Activated naive CD8-positive, alpha-beta T cell (primary cell): ENCODE measurements around the gene SLC25A36.
A peak's percentile ranks its signal among the peaks of the same experiment; 100 is the strongest.
"Not testable (repeated sequence)": the region's sequence is repeated elsewhere in the genome, so short reads cannot be mapped to it uniquely, and the experiment has no call there.

Source experiments
- H3K27ac Mint-ChIP-seq: one replicate; pipeline ENCODE4 v1.8.0; 2021; ENCODE audit warnings: mixed read lengths
- H3K27me3 Mint-ChIP-seq: one replicate; pipeline ENCODE4 v1.8.0; 2021; ENCODE audit warnings: mixed read lengths
- H3K36me3 Mint-ChIP-seq: one replicate; pipeline ENCODE4 v1.8.0; 2021; ENCODE audit warnings: mixed read lengths
- H3K4me1 Mint-ChIP-seq: one replicate; pipeline ENCODE4 v1.8.0; 2021; ENCODE audit warnings: low read depth, mixed read lengths
- H3K4me3 Mint-ChIP-seq: one replicate; pipeline ENCODE4 v1.8.0; 2021; ENCODE audit warnings: mild to moderate bottlenecking, mixed read lengths
- H3K9me3 Mint-ChIP-seq: one replicate; pipeline ENCODE4 v1.8.0; 2021; ENCODE audit warnings: low read depth, mixed read lengths

SLC25A36 gene

DNA sequence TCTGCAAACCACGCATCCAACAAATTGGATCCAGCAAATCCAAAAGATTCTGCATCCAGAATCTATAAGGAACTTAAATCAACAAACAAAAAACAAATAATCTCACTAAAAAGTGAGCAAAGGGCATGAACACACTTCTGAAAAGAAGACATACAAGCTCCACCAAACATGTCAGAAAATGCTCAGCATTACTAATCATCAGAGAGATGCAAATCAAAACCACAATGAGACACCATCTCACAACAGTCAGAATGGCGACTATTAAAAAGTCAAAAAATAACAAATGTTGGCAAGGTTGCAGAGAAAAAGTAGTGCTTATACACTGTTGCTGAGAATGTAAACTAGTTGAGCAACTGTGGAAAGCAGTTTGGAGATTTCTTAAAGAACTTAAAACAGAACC, 21.6 kb upstream of the SLC25A36 start:
- Mint-ChIP-seq H3K27me3 (peaks cover 6% of the 10 kb centered on the region), H3K4me3 (no peak overlapping the region), H3K4me1 (no peaks in the 10 kb centered on the region), H3K36me3 (peaks cover 2% of the 10 kb centered on the region), H3K9me3 (peaks cover 4% of the 10 kb centered on the region), H3K27ac (no peak overlapping the region)

DNA sequence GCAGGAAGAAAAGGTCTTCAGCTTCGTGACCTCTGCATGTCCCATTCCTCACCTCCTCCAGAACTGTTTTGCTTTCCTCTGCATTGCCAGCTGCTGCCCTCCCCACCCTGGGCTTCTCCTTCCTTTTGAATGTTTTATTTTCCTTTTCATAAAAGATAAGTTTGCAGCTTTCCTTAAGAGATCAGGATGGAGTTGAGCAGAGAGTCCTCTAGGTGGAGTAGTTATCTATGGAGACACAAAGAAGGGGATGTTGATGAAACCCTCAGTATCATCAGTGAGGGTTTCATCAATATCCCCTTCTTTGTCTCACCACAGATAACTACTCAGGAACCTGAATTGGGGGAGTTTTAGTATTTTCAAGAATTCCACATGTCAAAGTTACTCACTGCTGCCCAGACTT, 19.0 kb upstream of the SLC25A36 start:
- H3K36me3 Mint-ChIP-seq, result no peaks in the 10 kb centered on the region
- H3K4me1 Mint-ChIP-seq, result no peaks in the 10 kb centered on the region
- H3K27ac Mint-ChIP-seq, result no peak overlapping the region
- no peaks in the 10 kb centered on the region for H3K9me3 Mint-ChIP-seq
- H3K4me3 Mint-ChIP-seq, result no peak overlapping the region
- peaks cover 3% of the 10 kb centered on the region for H3K27me3 Mint-ChIP-seq

DNA sequence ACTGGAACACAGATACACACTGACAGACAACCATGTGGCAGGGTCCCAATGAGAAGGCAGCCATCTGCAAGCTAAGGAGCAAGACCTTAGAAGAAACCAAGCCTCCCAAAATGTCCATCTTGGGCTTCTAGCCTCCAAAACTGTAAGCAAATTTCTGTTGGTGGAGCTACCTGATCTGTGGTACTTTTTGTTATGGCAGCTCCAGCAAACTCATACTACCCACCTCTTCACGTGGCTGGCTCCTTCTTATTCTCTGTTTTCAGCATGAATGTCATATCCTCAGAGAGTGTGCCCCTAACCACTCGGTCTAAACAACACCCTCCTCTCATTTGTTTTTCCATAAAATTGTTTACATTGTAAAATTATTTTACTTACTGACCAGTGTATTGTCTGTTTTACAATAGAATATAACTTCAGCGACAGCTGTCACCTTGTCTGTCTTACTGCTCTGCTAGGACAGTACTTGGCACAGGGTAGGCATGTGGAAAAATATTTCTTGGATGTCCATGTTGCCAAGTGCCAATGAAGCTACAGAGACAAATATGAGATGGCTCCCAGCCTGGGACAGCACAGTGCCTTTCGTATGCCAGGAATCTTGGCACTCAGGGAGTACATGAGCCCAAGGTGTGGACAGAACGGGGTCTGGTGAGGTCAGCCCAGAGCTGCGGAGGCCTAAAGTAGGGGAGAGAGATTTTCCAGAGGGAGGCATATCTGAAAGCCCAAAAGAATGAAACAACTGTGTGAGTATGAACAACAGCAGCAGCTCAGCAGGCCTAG, 17.4 kb upstream of the SLC25A36 start:
- H3K4me1 Mint-ChIP-seq, result no peaks in the 10 kb centered on the region
- no peak overlapping the region for H3K4me3 Mint-ChIP-seq
- H3K27me3 Mint-ChIP-seq, result peaks cover 8% of the 10 kb centered on the region
- no peaks in the 10 kb centered on the region for H3K36me3 Mint-ChIP-seq
- no peak overlapping the region for H3K27ac Mint-ChIP-seq
- no peaks in the 10 kb centered on the region for H3K9me3 Mint-ChIP-seq

DNA sequence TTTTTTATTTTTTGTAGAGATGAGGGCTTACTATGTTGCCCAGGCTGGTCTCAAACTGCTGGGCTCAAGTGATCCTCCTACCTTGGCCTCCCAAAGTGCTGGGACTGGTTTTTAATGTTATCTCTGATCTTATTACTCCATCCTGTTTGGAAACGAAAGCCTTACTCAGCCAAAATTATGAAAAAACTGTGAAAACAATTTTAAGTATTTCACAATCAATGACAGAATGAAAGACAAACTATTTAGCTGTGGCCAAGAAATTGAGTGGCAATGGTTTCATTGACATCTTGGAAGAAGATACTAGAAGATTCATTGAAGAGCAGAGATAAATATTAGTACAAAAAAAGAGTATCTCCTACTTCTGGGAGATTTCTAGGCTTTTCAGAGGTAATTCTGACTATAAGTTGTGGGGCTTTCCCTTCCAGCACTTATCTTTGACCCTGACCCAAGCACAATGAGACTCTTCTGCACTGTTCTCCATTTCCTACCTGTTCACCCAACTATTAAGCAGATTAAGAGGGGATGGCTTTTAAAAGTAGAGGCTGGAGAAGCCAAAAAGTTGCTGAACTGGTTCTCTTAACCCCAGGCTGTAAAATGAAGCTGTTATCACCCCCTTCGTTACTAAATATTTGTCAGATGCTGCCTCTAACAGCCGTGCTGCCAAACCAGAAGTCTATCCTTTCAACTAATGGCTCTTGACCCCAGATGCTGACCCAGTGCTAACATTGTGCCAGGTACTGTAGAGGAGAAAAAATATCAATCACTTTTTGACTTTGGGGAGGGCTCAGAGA, 14.2 kb upstream of the SLC25A36 start:
- H3K27me3 Mint-ChIP-seq, result peaks cover 21% of the 10 kb centered on the region
- no peaks in the 10 kb centered on the region for H3K9me3 Mint-ChIP-seq
- H3K4me1 Mint-ChIP-seq, result no peaks in the 10 kb centered on the region
- H3K36me3 Mint-ChIP-seq, result no peaks in the 10 kb centered on the region
- no peak overlapping the region for H3K4me3 Mint-ChIP-seq
- no peak overlapping the region for H3K27ac Mint-ChIP-seq

DNA sequence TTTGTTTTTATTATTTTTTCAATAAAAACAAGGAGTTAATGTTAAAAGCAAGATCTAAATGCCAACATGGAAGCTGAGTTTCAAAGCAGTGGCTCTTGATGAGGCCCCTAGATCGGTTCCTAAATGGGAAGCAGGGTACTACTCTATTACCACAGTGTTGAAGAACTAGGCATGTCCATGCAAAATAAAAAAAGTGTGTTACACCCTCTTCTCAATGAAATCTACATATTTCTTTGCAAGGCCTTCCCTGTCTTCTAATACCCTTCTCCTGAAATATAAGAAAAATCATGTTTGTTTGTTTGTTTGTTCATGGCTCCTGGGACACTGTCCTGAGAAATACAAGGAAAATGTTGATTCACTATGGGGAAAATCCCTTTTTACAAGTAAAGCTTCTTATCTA, 12.2 kb upstream of the SLC25A36 start:
- Mint-ChIP-seq H3K9me3 (no peaks in the 10 kb centered on the region), H3K4me3 (no peak overlapping the region), H3K27me3 (peaks cover 21% of the 10 kb centered on the region), H3K36me3 (no peaks in the 10 kb centered on the region), H3K27ac (no peak overlapping the region), H3K4me1 (no peaks in the 10 kb centered on the region)

DNA sequence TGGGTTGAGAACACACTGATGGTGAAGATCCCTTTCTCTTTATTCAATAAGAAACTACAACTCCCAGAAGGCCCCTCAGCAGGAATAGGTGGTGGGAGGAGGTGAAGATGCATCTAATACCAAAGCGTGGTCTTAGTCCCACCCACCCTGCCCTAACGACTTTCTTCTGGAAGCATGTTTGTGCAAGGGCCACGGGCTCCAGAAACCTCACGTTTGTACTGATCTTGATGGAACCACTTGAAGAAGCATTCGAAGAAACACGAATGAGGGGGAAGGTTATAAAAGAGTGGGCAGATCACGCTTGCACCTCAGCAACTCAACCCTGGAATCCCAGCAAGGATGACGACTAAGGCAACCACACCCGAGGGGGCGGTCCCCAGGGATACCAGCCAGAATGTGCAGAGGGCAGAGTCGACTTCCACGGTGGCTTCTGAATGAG, 10.6 kb upstream of the SLC25A36 start:
- Mint-ChIP-seq H3K4me3 (peak overlapping the region; percentile 27), H3K27me3 (peaks cover 21% of the 10 kb centered on the region), H3K9me3 (no peaks in the 10 kb centered on the region), H3K4me1 (no peaks in the 10 kb centered on the region), H3K36me3 (no peaks in the 10 kb centered on the region), H3K27ac (no peak overlapping the region)

DNA sequence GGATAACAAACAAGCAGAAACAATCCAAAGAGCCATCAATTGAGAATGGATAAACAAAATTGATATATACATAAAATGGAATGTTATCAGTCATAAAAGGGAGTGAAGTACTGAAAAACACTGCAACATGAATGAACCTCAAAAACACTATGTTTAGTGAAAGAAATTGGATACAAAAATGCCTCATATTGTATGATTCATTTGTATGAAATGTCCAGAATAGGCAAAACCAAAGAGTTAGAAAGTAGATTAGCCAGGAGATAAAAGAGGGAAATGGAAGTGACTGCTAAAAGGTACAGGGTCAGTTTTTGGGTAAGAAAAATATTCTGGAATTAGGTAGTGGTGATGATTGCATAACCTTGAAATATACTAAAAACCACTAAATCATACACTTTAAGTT, 9.8 kb upstream of the SLC25A36 start:
- H3K4me1 Mint-ChIP-seq, result no peaks in the 10 kb centered on the region
- H3K27me3 Mint-ChIP-seq, result peaks cover 20% of the 10 kb centered on the region
- H3K27ac Mint-ChIP-seq, result no peak overlapping the region
- H3K9me3 Mint-ChIP-seq, result no peaks in the 10 kb centered on the region
- H3K4me3 Mint-ChIP-seq, result no peak overlapping the region
- no peaks in the 10 kb centered on the region for H3K36me3 Mint-ChIP-seq

DNA sequence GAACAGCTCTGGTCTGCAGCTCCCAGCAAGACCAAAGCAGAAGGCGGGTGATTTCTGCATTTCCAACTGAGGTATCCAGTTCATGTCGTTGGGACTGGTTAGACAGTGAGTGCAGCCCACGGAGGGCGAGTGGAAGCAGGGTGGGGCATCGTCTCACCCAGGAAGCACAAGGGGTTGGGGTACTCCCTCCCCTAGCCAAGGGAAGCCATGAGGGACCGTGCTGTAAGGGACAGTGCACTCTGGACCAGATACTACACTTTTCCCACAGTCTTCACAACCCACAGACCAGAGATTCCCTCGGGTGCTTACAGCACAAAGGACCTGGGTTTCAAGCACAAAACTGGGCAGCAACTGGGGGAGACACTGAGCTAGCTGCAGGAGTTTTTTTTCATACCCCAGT, 8.5 kb upstream of the SLC25A36 start:
- Mint-ChIP-seq H3K27ac (no peak overlapping the region), H3K9me3 (no peaks in the 10 kb centered on the region), H3K36me3 (no peaks in the 10 kb centered on the region), H3K27me3 (peaks cover 20% of the 10 kb centered on the region), H3K4me3 (no peak overlapping the region), H3K4me1 (no peaks in the 10 kb centered on the region)

DNA sequence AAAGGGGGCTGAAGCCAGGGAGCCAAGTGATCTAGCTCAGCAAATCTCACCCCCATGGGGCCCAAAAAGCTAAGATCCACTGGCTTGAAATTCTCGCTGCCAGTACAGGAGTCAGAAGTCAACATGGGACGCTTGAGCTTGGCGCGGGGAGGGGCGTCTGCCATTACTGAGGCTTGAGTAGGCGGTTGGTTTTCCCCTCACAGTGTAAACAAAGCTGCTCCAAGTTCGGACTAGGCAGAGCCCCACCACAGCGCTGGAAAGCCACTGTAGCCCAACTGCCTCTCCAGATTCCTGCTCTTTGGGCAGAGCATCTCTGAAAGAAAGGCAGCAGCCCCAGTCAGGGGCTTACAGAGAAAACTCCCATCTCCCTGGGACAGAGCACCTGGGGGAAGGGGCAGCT, 8.1 kb upstream of the SLC25A36 start:
- no peaks in the 10 kb centered on the region for H3K9me3 Mint-ChIP-seq
- no peaks in the 10 kb centered on the region for H3K4me1 Mint-ChIP-seq
- no peaks in the 10 kb centered on the region for H3K36me3 Mint-ChIP-seq
- no peak overlapping the region for H3K4me3 Mint-ChIP-seq
- peaks cover 20% of the 10 kb centered on the region for H3K27me3 Mint-ChIP-seq
- H3K27ac Mint-ChIP-seq, result no peak overlapping the region

DNA sequence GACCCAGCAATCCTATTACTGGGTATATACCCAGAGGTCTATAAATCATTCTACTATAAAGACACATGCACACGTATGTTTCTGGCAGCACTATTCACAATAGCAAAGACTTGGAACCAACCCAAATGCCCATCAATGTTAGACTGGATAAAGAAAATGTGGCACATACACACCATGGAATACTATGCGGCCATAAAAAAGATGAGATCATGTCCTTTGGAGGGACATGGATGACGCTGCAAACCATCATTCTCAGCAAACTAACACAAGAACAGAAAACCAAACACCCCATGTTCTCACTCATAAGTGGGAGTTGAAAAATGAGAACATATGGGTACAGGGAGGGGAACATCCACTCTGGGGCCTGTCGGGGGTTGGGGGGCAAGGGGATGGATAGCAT, 2.3 kb upstream of the SLC25A36 start:
- H3K27me3 Mint-ChIP-seq, H3K36me3 Mint-ChIP-seq, H3K4me3 Mint-ChIP-seq, H3K27ac Mint-ChIP-seq, H3K9me3 Mint-ChIP-seq: not testable (repeated sequence)
- H3K4me1 Mint-ChIP-seq, result peaks cover 23% of the 10 kb centered on the region

DNA sequence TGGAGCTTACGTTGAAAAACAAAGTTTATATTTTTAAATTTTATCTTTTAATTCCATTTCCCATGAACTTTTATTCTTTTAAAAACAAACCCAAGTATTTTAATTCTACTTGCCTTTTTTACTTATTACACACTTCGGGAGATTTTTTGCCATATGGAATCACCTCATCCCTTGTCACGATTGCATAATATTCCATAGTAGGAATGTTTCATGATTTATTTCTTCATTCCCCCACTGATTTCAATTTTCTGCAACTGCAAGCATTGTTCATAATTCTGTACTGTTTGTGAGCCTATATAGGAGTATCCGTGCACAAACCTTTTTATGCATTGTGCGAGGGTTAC, 574 bp upstream of the SLC25A36 start:
- Mint-ChIP-seq H3K36me3 (no peaks in the 10 kb centered on the region), H3K9me3 (no peaks in the 10 kb centered on the region), H3K27ac (peak overlapping the region; percentile 95), H3K4me3 (peak overlapping the region; percentile 94), H3K4me1 (peaks cover 36% of the 10 kb centered on the region), H3K27me3 (no peaks in the 10 kb centered on the region)

DNA sequence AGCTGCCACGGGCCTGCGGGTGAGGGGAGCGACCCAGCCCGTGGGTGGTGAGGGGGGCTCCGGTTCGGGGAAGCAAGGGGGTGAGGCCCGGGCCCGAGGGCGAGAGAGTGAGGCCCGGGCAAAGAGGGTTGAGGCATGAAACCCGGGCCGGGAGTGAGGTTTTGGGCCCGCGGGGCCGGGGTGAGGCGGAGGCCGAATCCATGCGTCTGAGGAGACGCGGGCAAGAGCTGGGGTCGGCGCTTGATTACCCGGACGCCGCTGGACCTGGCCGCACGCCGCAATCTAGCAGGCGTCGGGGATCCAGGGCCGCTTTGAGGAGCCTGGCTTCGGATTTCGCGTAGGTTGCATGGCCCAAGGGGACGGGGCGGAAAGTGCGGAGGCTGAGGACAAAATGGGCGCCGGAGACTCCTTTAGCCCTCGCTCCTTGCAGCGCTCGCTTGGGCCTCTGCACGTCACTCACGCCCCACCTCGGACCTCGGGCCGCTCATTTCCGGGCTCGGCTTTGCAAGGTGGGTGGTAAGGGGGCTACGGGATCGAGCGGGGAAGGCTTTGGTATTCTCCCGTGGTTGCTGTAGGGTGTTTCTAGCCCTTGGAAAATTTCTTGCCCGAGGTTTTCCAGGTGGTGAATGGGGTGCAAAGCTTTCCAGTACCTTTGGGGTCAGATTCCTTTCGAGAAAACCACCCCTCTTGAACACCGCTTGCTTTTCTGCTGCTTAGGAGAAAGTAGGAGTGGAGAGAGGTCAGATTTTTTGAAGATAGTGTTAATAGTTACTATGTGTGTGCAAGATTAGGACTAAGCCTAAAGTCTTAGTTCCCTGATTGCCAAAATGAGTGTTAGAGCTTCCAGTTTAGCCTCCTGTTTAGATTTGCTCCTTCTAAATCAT, 827 bp downstream of the SLC25A36 start:
- Mint-ChIP-seq H3K9me3 (no peaks in the 10 kb centered on the region), H3K36me3 (peaks cover 3% of the 10 kb centered on the region), H3K4me1 (peaks cover 50% of the 10 kb centered on the region), H3K27ac (peak overlapping the region; percentile 95), H3K27me3 (no peaks in the 10 kb centered on the region), H3K4me3 (peak overlapping the region; percentile 94)

DNA sequence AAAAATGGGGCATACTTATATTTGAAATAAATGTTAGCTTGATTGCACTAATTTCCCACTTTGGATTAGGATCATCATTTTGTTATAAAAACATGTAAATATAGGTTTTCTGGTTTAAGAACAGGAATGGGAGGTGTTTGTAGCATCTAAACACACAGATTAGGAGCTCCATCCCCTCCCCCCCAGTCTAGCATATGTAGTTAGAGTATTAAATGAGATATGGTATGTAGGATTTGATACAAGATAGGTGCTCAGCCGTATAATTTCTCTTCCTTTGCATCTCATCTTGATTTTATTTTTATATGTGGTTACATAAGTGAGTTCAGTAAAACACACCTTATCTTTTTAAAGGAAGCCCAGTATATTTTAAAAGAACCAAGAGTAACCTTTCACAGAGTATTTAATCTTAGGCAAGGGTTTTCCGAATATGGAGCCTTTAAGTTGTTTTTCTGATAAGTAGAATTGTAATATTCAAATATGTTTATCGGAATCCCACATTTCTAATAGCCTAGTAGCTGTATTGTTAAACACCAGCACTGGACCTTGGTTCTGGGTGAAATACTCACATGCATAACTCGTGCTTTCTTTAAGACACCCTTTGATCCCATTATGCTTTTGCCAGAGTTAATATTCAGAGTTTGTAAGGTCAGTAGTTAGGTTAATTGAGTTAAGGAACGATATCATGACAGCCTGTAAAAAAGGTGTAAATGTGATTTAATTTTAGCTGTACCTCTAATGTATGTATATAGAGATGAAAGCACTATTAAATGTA, 2.3 kb downstream of the SLC25A36 start:
- no peak overlapping the region for H3K27ac Mint-ChIP-seq
- peaks cover 7% of the 10 kb centered on the region for H3K36me3 Mint-ChIP-seq
- H3K9me3 Mint-ChIP-seq, result no peaks in the 10 kb centered on the region
- peaks cover 59% of the 10 kb centered on the region for H3K4me1 Mint-ChIP-seq
- no peaks in the 10 kb centered on the region for H3K27me3 Mint-ChIP-seq
- H3K4me3 Mint-ChIP-seq, result peak overlapping the region; percentile 94

DNA sequence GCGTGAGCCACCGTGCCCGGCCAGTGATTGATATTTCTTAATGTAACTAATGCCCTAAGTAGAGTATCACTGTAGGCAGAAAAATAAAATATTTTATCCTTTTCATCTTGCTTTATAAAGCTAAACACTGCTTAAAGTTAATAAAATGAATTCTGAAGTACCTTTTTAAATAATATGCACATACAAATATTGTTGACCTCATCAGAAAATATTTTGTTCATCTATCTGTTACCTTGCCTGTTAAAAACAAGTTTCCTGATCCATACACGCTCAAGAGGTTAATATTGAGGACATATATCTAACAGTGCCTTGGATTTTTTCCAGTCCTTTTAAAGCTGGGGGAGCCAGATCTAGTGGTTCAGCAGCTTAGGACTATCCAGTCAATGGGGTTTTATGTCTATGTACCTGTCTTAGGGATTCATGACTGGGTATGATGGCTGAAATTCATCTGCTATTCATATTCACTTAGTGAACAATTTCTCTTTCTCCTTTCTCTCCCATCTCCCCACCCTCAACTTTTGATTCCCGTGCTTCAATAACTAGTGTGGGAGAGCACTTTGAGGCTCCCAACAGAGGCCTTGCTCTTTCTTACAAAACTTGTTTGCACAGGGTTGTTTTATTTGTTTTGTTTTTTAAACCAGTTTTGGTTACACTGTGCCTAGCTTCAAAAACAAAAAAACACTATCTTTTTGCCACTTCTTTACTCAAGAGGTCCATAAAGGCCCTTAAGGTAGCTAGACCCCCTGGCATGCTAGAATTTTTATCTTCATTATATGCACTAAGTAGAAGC, 7.0 kb downstream of the SLC25A36 start:
- H3K4me1 Mint-ChIP-seq, result peaks cover 82% of the 10 kb centered on the region
- H3K27ac Mint-ChIP-seq, result no peak overlapping the region
- no peaks in the 10 kb centered on the region for H3K9me3 Mint-ChIP-seq
- no peak overlapping the region for H3K4me3 Mint-ChIP-seq
- H3K27me3 Mint-ChIP-seq, result no peaks in the 10 kb centered on the region
- H3K36me3 Mint-ChIP-seq, result peaks cover 7% of the 10 kb centered on the region
